Activated CD4-positive, alpha-beta memory T cell treated with anti-CD3 and anti-CD28 coated beads for 36 hours (primary cell): ENCODE data around the gene INSIG1. TPM values are rescaled to one million over a fixed set of nuclear protein-coding genes. Genes with fewer than 3 reads are reported as not detected.

ENCODE experiments used
- CTCF ChIA-PET: fragments of 350-600 bp; sonication (Branson Sonifier 250); formaldehyde crosslinking; loops from one replicate; lab custom pipeline; 2021; ENCODE audit warnings: antibody characterized with exemption, inconsistent platforms; lab: Charles Lee
- POLR2A ChIA-PET: fragments of 350-600 bp; sonication (Branson Sonifier 250); formaldehyde crosslinking; loops from one replicate; lab custom pipeline; 2021; ENCODE audit warnings: antibody characterized with exemption; lab: Charles Lee
- DNase-seq: peaks from one replicate; pipeline ENCODE4 v3.0.0-alpha.2; 2020
- H3K27ac Mint-ChIP-seq: one replicate; pipeline ENCODE4 v1.8.0; 2021; ENCODE audit warnings: mixed read lengths
- H3K27me3 Mint-ChIP-seq: one replicate; pipeline ENCODE4 v1.8.0; 2021; ENCODE audit warnings: mixed read lengths
- H3K36me3 Mint-ChIP-seq: one replicate; pipeline ENCODE4 v1.8.0; 2021; ENCODE audit warnings: mixed read lengths
- H3K4me1 Mint-ChIP-seq: one replicate; pipeline ENCODE4 v1.8.0; 2021; ENCODE audit warnings: low read depth, mixed read lengths
- H3K4me3 Mint-ChIP-seq: one replicate; pipeline ENCODE4 v1.8.0; 2021; ENCODE audit warnings: mild to moderate bottlenecking, mixed read lengths
- H3K9me3 Mint-ChIP-seq: one replicate; pipeline ENCODE4 v1.8.0; 2021; ENCODE audit warnings: mixed read lengths
- intact Hi-C: fragments of 100-400 bp; cut with micrococcal nuclease; formaldehyde crosslinking; loops from one replicate; pipeline ENCODE4 v1.15.1; 2023
- total RNA-seq, 2 experiments: library from RNA; stranded (reverse); gene quantifications; one replicate each; pipeline ENCODE4 v1.2.3, GENCODE V29; 2021

The INSIG1 gene
- total RNA-seq, 2 experiments from 2014 or later = 94.9 to 96.9 TPM

GRCh38 chr7:155324012-155324917 lies 26.6 kb downstream of the INSIG1 start:
- CTCF ChIA-PET = no interaction called here
- intact Hi-C loops = no loop called here

GRCh38 chr7:155324918-155325235 lies 27.2 kb downstream of the INSIG1 start:
- H3K4me3 Mint-ChIP-seq = no peak overlapping the region
- intact Hi-C loops = no loop called here
- H3K4me1 Mint-ChIP-seq = no peaks in the 10 kb centered on the region
- no peaks in the 10 kb centered on the region for H3K27me3 Mint-ChIP-seq
- CTCF ChIA-PET = interaction anchor here (1.5 kb wide), 1 partner anchor 20 kb away, joined by 4 read pairs; no protein-coding TSS in a partner anchor
- no peak overlapping the region for H3K27ac Mint-ChIP-seq
- H3K9me3 Mint-ChIP-seq = peaks cover 12% of the 10 kb centered on the region
- H3K36me3 Mint-ChIP-seq = peaks cover 2% of the 10 kb centered on the region
- POLR2A ChIA-PET = no interaction called here
- DNase-seq = no peak

More at GRCh38 chr7:155324012-155324917, 26.6 kb downstream of the INSIG1 start:
- DNase-seq = no peak
- POLR2A ChIA-PET = no interaction called here
- no peaks in the 10 kb centered on the region for H3K4me1 Mint-ChIP-seq
- no peak overlapping the region for H3K4me3 Mint-ChIP-seq
- H3K27me3 Mint-ChIP-seq = no peaks in the 10 kb centered on the region
- H3K36me3 Mint-ChIP-seq = peaks cover 2% of the 10 kb centered on the region
- H3K9me3 Mint-ChIP-seq = peaks cover 12% of the 10 kb centered on the region
- no peak overlapping the region for H3K27ac Mint-ChIP-seq

GRCh38 chr7:155326385-155326784 lies 28.7 kb downstream of the INSIG1 start:
- Mint-ChIP-seq H3K4me1 (no peaks in the 10 kb centered on the region), H3K27me3 (no peaks in the 10 kb centered on the region), H3K27ac (no peak overlapping the region), H3K9me3 (peaks cover 12% of the 10 kb centered on the region), H3K4me3 (no peak overlapping the region), H3K36me3 (peaks cover 2% of the 10 kb centered on the region)
- POLR2A ChIA-PET = no interaction called here
- DNase-seq = no peak
- CTCF ChIA-PET = interaction anchor here (1.5 kb wide), 1 partner anchor 19 kb away, joined by 4 read pairs; no protein-coding TSS in a partner anchor
- intact Hi-C loops = no loop called here

GRCh38 chr7:155327590-155328320 lies 30.1 kb downstream of the INSIG1 start:
- Mint-ChIP-seq H3K27me3 (no peaks in the 10 kb centered on the region), H3K36me3 (peaks cover 2% of the 10 kb centered on the region), H3K27ac (no peak overlapping the region)

GRCh38 chr7:155329225-155329624 lies 31.5 kb downstream of the INSIG1 start:
- H3K4me3 Mint-ChIP-seq = no peak overlapping the region
- no peak overlapping the region for H3K27ac Mint-ChIP-seq
- intact Hi-C loops = no loop called here
- POLR2A ChIA-PET = no interaction called here
- H3K9me3 Mint-ChIP-seq = no peaks in the 10 kb centered on the region
- H3K27me3 Mint-ChIP-seq = no peaks in the 10 kb centered on the region
- DNase-seq = no peak
- H3K4me1 Mint-ChIP-seq = no peaks in the 10 kb centered on the region
- CTCF ChIA-PET = no interaction called here
- no peaks in the 10 kb centered on the region for H3K36me3 Mint-ChIP-seq

More at GRCh38 chr7:155327590-155328320, 30.1 kb downstream of the INSIG1 start:
- intact Hi-C loops = no loop called here
- peaks cover 10% of the 10 kb centered on the region for H3K9me3 Mint-ChIP-seq
- DNase-seq = no peak
- ChIA-PET CTCF (no interaction called here), POLR2A (no interaction called here)
- H3K4me1 Mint-ChIP-seq = no peaks in the 10 kb centered on the region
- no peak overlapping the region for H3K4me3 Mint-ChIP-seq

GRCh38 chr7:155331396-155331795 lies 33.7 kb downstream of the INSIG1 start:
- no peak overlapping the region for H3K4me3 Mint-ChIP-seq
- no peaks in the 10 kb centered on the region for H3K27me3 Mint-ChIP-seq
- no peaks in the 10 kb centered on the region for H3K36me3 Mint-ChIP-seq
- ChIA-PET CTCF (interaction anchor here (2.1 kb wide), 1 partner anchor 13 kb away, joined by 8 read pairs; no protein-coding TSS in a partner anchor), POLR2A (no interaction called here)
- intact Hi-C loops = no loop called here
- no peak for DNase-seq
- no peaks in the 10 kb centered on the region for H3K9me3 Mint-ChIP-seq
- H3K4me1 Mint-ChIP-seq = no peaks in the 10 kb centered on the region
- no peak overlapping the region for H3K27ac Mint-ChIP-seq

- Mint-ChIP-seq H3K4me1 (no peaks in the 10 kb centered on the region), H3K27ac (no peak overlapping the region), H3K9me3 (no peaks in the 10 kb centered on the region), H3K4me3 (no peak overlapping the region), H3K27me3 (peaks cover 3% of the 10 kb centered on the region), H3K36me3 (no peaks in the 10 kb centered on the region)
- DNase-seq = no peak
- CTCF ChIA-PET = interaction anchor here (0.8 kb wide), 1 partner anchor 23 kb away, joined by 3 read pairs; no protein-coding TSS in a partner anchor
- POLR2A ChIA-PET = no interaction called here
- intact Hi-C loops = no loop called here
Measured at GRCh38 chr7:155333346-155334234, 35.9 kb downstream of the INSIG1 start.

GRCh38 chr7:155336812-155337602 lies 39.3 kb downstream of the INSIG1 start:
- Mint-ChIP-seq H3K9me3 (no peaks in the 10 kb centered on the region), H3K27me3 (peaks cover 11% of the 10 kb centered on the region), H3K27ac (no peak overlapping the region), H3K4me3 (no peak overlapping the region), H3K4me1 (peaks cover 6% of the 10 kb centered on the region), H3K36me3 (no peaks in the 10 kb centered on the region)
- ChIA-PET CTCF (interaction anchor here (0.8 to 1.0 kb wide), 2 partner anchors 8 to 409 kb away, joined by 3 read pairs; no protein-coding TSS in a partner anchor), POLR2A (no interaction called here)
- DNase-seq = peak; percentile 5
- intact Hi-C loops = no loop called here

- POLR2A ChIA-PET = no interaction called here
- H3K4me1 Mint-ChIP-seq = peaks cover 6% of the 10 kb centered on the region
- no peak overlapping the region for H3K4me3 Mint-ChIP-seq
- DNase-seq = no peak
- H3K27me3 Mint-ChIP-seq = peaks cover 17% of the 10 kb centered on the region
- intact Hi-C loops = loop anchor here (2.0 kb wide), 1 partner anchor 39 kb away; no protein-coding TSS in a partner anchor
- no peak overlapping the region for H3K27ac Mint-ChIP-seq
- H3K36me3 Mint-ChIP-seq = no peaks in the 10 kb centered on the region
- H3K9me3 Mint-ChIP-seq = no peaks in the 10 kb centered on the region
- CTCF ChIA-PET = no interaction called here
Measured at GRCh38 chr7:155337946-155338631, 40.4 kb downstream of the INSIG1 start.

- POLR2A ChIA-PET = no interaction called here
- H3K27ac Mint-ChIP-seq = no peak overlapping the region
Measured at GRCh38 chr7:155338632-155339320, 41.1 kb downstream of the INSIG1 start.

More at GRCh38 chr7:155338632-155339320, 41.1 kb downstream of the INSIG1 start:
- H3K9me3 Mint-ChIP-seq = no peaks in the 10 kb centered on the region
- no peaks in the 10 kb centered on the region for H3K36me3 Mint-ChIP-seq
- H3K4me3 Mint-ChIP-seq = no peak overlapping the region
- intact Hi-C loops = loop anchor here (2.0 kb wide), 1 partner anchor 40 kb away; no protein-coding TSS in a partner anchor
- peaks cover 18% of the 10 kb centered on the region for H3K27me3 Mint-ChIP-seq
- H3K4me1 Mint-ChIP-seq = peaks cover 6% of the 10 kb centered on the region
- DNase-seq = peak; percentile 29
- CTCF ChIA-PET = no interaction called here
